Neural cell (in vitro differentiated cells): ENCODE data around the gene ACSL5. TPM values are rescaled to one million over a fixed set of nuclear protein-coding genes. Genes with fewer than 3 reads are reported as not detected.
A peak's percentile ranks its signal among the peaks of the same experiment; 100 is the strongest.

Source experiments
- H2AFZ ChIP-seq: fragments of 200-600, 300-800 bp; sonication (generic), shearing (Covaris generic); 2 replicates; pipeline ENCODE4 v1.6.0; 2014; ENCODE audit warnings: low read depth, mild to moderate bottlenecking, antibody characterized with exemption, low read length, moderate library complexity
- H3F3A ChIP-seq: fragments of 200-600 bp; shearing (Covaris generic); 2 replicates; pipeline ENCODE4 v1.6.1; 2016; ENCODE audit warnings: mild to moderate bottlenecking, moderate library complexity, mixed read lengths, antibody characterized with exemption, low read length; ENCODE audit not compliant: insufficient read depth, poor library complexity, severe bottlenecking
- H3K27ac ChIP-seq: fragments of 200-600, 300-800 bp; sonication (generic), shearing (Covaris generic); 2 replicates; pipeline ENCODE4 v1.5.1; 2014; ENCODE audit warnings: mild to moderate bottlenecking, low read length, moderate library complexity
- H3K27me3 ChIP-seq: fragments of 300-800, 200-600 bp; sonication (generic), shearing (Covaris generic); 2 replicates; pipeline ENCODE4 v1.6.0; 2014; ENCODE audit warnings: mild to moderate bottlenecking, low read depth, low read length, moderate library complexity; ENCODE audit not compliant: insufficient read depth
- H3K36me3 ChIP-seq: fragments of 300-800, 200-600 bp; sonication (generic), shearing (Covaris generic); 2 replicates; pipeline ENCODE4 v1.5.1; 2014; ENCODE audit warnings: mild to moderate bottlenecking, antibody characterized with exemption, low read length, moderate library complexity; ENCODE audit not compliant: insufficient read depth
- H3K4me2 ChIP-seq: fragments of 300-800, 200-600 bp; sonication (generic), shearing (Covaris generic); 2 replicates; pipeline ENCODE4 v1.6.0; 2014; ENCODE audit warnings: mild to moderate bottlenecking, low read length
- H3K4me3 ChIP-seq: fragments of 300-800, 200-600 bp; sonication (generic), shearing (Covaris generic); 2 replicates; pipeline ENCODE4 v1.5.1; 2014; ENCODE audit warnings: mild to moderate bottlenecking, low read length, moderate library complexity
- H3K79me2 ChIP-seq: fragments of 200-600 bp; shearing (Covaris generic); replicated peaks from 2 replicates; pipeline ENCODE4 v1.6.0; 2014; ENCODE audit warnings: mild to moderate bottlenecking, low read length, moderate library complexity; ENCODE audit not compliant: insufficient read depth
- H3K9ac ChIP-seq: fragments of 300-800, 200-600 bp; sonication (generic), shearing (Covaris generic); 2 replicates; pipeline ENCODE4 v1.6.1; 2016; ENCODE audit warnings: mild to moderate bottlenecking, low read length, mixed read lengths
- H3K9me2 ChIP-seq: fragments of 200-600 bp; shearing (Covaris generic); 2 replicates; pipeline ENCODE4 v1.6.1; 2016; ENCODE audit warnings: mild to moderate bottlenecking, low read length, mixed read lengths; ENCODE audit not compliant: insufficient read depth
- H3K9me3 ChIP-seq: fragments of 200-600, 300-800 bp; sonication (generic), shearing (Covaris generic); 2 replicates; pipeline ENCODE4 v1.6.1; 2016; ENCODE audit warnings: mild to moderate bottlenecking, mixed run types, low read length, moderate library complexity, mixed read lengths
- H4K20me1 ChIP-seq: fragments of 200-600 bp; shearing (Covaris generic); 2 replicates; pipeline ENCODE4 v1.6.1; 2016; ENCODE audit warnings: mild to moderate bottlenecking, mixed run types; ENCODE audit not compliant: insufficient read depth
- EP300 ChIP-seq: fragments of 450-650 bp; conservative IDR thresholded peaks from 2 replicates; pipeline ENCODE4 v1.6.1; 2014; ENCODE audit warnings: antibody characterized with exemption, mild to moderate bottlenecking, moderate library complexity; ENCODE audit not compliant: poor library complexity, severe bottlenecking
- EZH2 ChIP-seq: fragments of 200-600, 300-800 bp; shearing (Covaris generic), sonication (generic); IDR thresholded peaks from 2 replicates; pipeline ENCODE4 v1.6.1; 2014; ENCODE audit warnings: antibody characterized with exemption, low read length, borderline replicate concordance, mild to moderate bottlenecking; ENCODE audit not compliant: insufficient read depth, poor library complexity, severe bottlenecking
- MXI1 ChIP-seq: fragments of 450-650 bp; conservative IDR thresholded peaks from 2 replicates; pipeline ENCODE4 v1.6.1; 2014; ENCODE audit warnings: antibody characterized with exemption, mild to moderate bottlenecking; ENCODE audit not compliant: poor library complexity, severe bottlenecking
- POLR2AphosphoS5 ChIP-seq: IDR thresholded peaks from 2 replicates; pipeline ENCODE4 v1.6.1; 2012
- RAD21 ChIP-seq: fragments of 450-650 bp; conservative IDR thresholded peaks from 2 replicates; pipeline ENCODE4 v1.6.1; 2014; ENCODE audit warnings: antibody characterized with exemption, mild to moderate bottlenecking, moderate library complexity
- SMC3 ChIP-seq: fragments of 450-650 bp; conservative IDR thresholded peaks from 2 replicates; pipeline ENCODE4 v1.6.1; 2014; ENCODE audit warnings: antibody characterized with exemption, mild to moderate bottlenecking, moderate library complexity; ENCODE audit not compliant: poor library complexity
- TAF1 ChIP-seq: IDR thresholded peaks from 2 replicates; pipeline ENCODE4 v1.6.1; 2012; ENCODE audit warnings: low read depth
- polyA plus RNA-seq: library from polyadenylated mRNA; depleted of rRNA; stranded (reverse); fragments of >200 nt; gene quantifications from 2 replicates; pipeline ENCODE4 v1.2.3, GENCODE V29; 2014
- TF ChIP-seq, protein P1 (sequence below): fragments of 450-650 bp; IDR thresholded peaks from 2 replicates; pipeline ENCODE4 v1.5.1; 2014; ENCODE audit warnings: antibody characterized with exemption, mild to moderate bottlenecking, moderate library complexity; ENCODE audit not compliant: poor library complexity, severe bottlenecking
- TF ChIP-seq, protein P2 (sequence below): IDR thresholded peaks from 2 replicates; pipeline ENCODE4 v1.6.1; 2012; ENCODE audit warnings: borderline replicate concordance

The ACSL5 gene
- polyA plus RNA-seq, 1 donor from 2014 or later, result not detected

DNA sequence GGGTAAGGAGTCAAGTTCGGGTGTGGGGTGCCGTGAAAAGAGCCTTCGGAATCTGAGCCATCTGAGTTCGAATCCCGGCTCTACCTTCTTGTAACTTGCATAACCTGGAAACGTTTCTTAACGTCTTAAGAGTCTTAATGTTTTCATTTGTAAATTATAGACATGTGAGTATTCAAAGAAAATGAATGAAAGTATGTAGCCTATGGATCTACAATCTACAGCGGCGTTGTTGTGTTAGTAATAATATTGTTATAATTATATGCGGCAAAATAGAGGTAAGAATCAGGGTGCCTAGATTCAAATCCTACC is 73.7 kb downstream of the ACSL5 start:
- peak overlapping the region; percentile 87 for H3K4me3 ChIP-seq
- H3K36me3 ChIP-seq, result no peaks in the 10 kb centered on the region
- H3K27ac ChIP-seq, result peak overlapping the region; percentile 90
- H2AFZ ChIP-seq, result peak overlapping the region; percentile 91
- peaks cover 40% of the 10 kb centered on the region for H3K79me2 ChIP-seq
- H3K9me3 ChIP-seq, result no peaks in the 10 kb centered on the region
- H3K27me3 ChIP-seq, result no peaks in the 10 kb centered on the region
- H4K20me1 ChIP-seq, result no peaks in the 10 kb centered on the region
- TF ChIP-seq, protein P1, sequence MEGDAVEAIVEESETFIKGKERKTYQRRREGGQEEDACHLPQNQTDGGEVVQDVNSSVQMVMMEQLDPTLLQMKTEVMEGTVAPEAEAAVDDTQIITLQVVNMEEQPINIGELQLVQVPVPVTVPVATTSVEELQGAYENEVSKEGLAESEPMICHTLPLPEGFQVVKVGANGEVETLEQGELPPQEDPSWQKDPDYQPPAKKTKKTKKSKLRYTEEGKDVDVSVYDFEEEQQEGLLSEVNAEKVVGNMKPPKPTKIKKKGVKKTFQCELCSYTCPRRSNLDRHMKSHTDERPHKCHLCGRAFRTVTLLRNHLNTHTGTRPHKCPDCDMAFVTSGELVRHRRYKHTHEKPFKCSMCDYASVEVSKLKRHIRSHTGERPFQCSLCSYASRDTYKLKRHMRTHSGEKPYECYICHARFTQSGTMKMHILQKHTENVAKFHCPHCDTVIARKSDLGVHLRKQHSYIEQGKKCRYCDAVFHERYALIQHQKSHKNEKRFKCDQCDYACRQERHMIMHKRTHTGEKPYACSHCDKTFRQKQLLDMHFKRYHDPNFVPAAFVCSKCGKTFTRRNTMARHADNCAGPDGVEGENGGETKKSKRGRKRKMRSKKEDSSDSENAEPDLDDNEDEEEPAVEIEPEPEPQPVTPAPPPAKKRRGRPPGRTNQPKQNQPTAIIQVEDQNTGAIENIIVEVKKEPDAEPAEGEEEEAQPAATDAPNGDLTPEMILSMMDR, result no peak
- no peak for TF ChIP-seq MXI1
- peak overlapping the region; percentile 63 for H3K4me2 ChIP-seq
- no peaks in the 10 kb centered on the region for H3K9me2 ChIP-seq
- no peaks in the 10 kb centered on the region for H3F3A ChIP-seq
- H3K9ac ChIP-seq, result peak overlapping the region; percentile 82

DNA sequence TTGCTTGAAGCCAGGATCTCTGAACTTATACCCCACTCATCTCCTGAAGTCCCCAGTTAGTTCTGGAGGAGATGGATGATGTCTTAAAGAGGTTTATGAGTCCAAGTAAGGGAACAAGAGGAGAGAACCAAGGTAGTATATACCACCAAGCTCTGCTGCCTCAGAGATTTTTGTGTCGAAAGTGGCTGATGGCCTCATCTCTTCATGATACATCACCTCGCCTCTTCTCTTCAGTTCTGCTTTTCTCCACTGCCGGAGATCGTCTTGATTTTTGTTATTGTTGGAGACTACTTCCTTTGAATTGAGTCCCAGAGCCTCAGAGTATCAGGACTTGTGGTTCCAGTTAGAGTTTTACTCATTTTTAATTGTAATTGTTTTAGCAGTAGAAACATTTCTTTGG is 75.0 kb downstream of the ACSL5 start:
- Histone ChIP-seq H3K9ac (no peak overlapping the region), H3K9me2 (no peaks in the 10 kb centered on the region), H3K9me3 (no peaks in the 10 kb centered on the region), H3K4me3 (no peak overlapping the region), H3F3A (no peaks in the 10 kb centered on the region), H3K36me3 (no peaks in the 10 kb centered on the region), H2AFZ (no peak overlapping the region), H3K27me3 (no peaks in the 10 kb centered on the region), H3K4me2 (no peak overlapping the region), H3K79me2 (peaks cover 40% of the 10 kb centered on the region), H3K27ac (no peak overlapping the region), H4K20me1 (no peaks in the 10 kb centered on the region)
- TF ChIP-seq POLR2AphosphoS5 (no peak), TAF1 (no peak), RAD21 (no peak), EZH2 (no peak), SMC3 (no peak), MXI1 (no peak), EP300 (no peak)
- TF ChIP-seq, protein P1, result no peak
- TF ChIP-seq, protein P2, sequence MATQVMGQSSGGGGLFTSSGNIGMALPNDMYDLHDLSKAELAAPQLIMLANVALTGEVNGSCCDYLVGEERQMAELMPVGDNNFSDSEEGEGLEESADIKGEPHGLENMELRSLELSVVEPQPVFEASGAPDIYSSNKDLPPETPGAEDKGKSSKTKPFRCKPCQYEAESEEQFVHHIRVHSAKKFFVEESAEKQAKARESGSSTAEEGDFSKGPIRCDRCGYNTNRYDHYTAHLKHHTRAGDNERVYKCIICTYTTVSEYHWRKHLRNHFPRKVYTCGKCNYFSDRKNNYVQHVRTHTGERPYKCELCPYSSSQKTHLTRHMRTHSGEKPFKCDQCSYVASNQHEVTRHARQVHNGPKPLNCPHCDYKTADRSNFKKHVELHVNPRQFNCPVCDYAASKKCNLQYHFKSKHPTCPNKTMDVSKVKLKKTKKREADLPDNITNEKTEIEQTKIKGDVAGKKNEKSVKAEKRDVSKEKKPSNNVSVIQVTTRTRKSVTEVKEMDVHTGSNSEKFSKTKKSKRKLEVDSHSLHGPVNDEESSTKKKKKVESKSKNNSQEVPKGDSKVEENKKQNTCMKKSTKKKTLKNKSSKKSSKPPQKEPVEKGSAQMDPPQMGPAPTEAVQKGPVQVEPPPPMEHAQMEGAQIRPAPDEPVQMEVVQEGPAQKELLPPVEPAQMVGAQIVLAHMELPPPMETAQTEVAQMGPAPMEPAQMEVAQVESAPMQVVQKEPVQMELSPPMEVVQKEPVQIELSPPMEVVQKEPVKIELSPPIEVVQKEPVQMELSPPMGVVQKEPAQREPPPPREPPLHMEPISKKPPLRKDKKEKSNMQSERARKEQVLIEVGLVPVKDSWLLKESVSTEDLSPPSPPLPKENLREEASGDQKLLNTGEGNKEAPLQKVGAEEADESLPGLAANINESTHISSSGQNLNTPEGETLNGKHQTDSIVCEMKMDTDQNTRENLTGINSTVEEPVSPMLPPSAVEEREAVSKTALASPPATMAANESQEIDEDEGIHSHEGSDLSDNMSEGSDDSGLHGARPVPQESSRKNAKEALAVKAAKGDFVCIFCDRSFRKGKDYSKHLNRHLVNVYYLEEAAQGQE, result no peak
